Putamen (tissue), 1 donor: Measurements from ENCODE around the gene EBNA1BP2.
A peak's percentile ranks its signal among the peaks of the same experiment; 100 is the strongest.
"Not testable (repeated sequence)": the region's sequence is repeated elsewhere in the genome, so short reads cannot be mapped to it uniquely, and the experiment has no call there.

Source experiments
- DNase-seq: peaks from one replicate; pipeline ENCODE4 v3.0.0-alpha.2; 2016; ENCODE audit warnings: low spot score

EBNA1BP2 gene

DNA sequence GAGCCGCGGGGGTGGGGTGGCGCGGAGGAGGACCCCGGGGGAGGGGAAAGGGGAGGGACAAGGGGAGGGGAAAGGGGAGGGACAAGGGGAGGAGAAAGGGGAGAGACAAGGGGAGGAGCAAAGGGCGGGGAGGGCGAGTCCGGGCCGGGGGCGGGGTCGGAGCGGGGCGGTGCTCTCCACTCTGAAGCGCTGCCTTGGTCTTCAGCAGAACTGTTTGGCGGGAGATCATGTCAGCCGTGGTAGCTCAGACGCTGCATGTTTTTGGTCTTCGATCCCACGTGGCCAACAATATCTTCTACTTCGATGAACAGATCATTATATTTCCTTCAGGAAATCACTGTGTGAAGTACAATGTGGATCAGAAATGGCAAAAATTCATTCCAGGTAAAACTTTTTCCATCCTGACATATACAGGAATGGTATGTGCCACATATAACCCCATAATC is 460 bp upstream of the EBNA1BP2 start:
- peak; percentile 90 for DNase-seq

DNA sequence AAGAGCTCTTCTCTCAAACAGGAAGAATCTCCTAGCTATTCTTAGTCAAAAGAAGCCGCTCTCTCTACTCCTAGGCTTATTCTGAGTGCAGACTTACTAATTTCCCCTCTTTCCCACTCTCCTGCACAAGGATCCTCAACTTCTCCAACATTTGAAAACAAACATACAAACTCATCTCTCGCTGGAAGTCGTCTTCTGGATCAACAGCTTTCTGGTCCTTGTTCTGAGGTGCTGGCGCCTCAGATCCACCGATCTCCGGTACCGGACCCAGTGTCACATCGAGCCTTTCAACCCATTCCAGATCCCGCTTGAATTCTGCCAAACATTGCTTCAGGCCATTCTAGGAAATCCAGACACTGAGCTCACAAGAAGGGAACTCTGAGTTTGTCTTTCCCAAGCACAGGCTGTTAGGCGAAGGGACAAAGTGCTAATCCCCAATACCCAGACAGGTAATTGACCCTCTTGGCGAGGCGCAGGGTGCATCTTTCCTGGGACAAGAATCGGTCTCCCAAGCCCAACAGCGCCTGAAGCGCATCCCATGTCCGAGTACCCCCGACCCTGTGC is 696 bp downstream of the EBNA1BP2 start:
- no peak for DNase-seq

DNA sequence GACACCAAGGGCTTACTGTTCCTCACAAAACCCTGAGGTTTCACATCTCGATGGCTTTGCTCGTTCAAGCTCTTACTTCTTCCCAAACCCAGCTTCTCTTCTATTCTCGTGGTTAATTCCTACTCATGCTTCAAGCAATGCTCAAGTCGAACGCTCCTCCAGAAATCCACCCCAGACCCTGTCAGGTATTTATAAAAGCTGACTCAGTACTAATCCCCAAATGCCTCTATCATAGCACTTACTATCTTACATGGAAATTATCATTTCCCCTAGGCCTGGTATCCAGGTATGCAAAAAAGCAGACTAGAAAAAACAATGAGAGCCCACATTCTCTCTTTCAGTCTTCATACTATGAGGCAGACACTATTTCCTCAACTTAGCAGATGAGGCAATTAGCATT is 6.3 kb downstream of the EBNA1BP2 start:
- DNase-seq = no peak

GRCh38 chr1:43165162-43165561 is 6.9 kb downstream of the EBNA1BP2 start:
- no peak for DNase-seq

GRCh38 chr1:43156026-43156425 is 16.1 kb downstream of the EBNA1BP2 start:
- no peak for DNase-seq

DNA sequence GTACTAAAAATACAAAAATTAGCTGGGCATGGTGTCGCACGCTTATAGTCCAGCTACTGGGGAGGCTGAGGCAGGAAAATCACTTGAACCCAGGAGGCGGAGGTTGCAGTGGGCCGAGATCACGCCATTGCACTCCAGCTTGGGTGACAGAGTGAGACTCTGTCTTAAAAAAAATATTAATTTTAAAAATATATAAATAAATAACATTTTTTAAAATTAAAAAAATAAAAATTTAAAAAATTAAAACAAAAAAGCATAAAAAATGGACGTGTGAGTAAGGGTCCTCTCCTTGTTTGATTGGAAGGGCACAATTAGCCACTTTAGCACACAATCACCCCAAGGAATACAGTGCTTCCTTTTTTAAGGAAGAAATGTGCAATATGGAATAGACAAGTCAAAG is 18.6 kb downstream of the EBNA1BP2 start:
- DNase-seq = no peak

- no peak for DNase-seq
Observed at GRCh38 chr1:43152866-43153265, 19.2 kb downstream of the EBNA1BP2 start.

DNA sequence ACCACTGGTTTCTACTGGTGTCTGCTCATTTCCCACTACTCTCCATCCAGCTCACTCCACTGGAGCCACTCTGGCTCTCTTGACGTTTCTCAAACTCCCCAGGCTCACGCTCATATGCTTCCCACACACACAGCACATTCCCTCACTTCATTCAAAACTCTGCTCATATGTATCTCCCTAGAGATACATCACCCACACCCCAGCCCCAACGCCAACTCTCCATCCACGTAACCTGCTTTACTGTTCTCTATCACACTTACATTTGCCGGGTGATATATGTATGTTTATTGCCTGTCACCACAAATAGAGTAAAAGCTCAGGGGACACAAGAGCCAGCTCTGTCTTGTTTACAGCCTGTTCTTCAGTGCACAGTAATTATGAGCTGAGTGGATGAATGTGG is 22.2 kb downstream of the EBNA1BP2 start:
- DNase-seq = no peak

GRCh38 chr1:43147625-43148327 is 24.3 kb downstream of the EBNA1BP2 start:
- DNase-seq = no peak

DNA sequence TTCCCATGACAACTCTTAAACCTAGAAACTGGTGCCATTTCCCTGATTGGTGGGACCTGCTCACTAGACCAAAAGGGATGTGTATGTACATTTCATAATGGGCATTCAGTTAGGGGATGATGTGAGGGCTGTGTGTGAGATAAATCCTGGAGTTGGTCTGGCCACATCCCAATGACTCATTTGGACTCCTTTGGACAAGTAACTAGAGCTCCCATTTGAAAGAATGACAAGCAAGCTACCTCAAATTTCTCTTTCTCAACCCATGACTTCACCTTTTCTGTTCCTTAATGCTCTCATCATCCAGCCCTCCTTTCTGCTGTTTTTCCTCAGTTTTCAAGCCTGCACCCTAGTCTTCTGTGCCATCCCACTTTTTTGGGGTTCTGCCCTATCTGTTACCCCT is 27.9 kb downstream of the EBNA1BP2 start:
- no peak for DNase-seq

DNA sequence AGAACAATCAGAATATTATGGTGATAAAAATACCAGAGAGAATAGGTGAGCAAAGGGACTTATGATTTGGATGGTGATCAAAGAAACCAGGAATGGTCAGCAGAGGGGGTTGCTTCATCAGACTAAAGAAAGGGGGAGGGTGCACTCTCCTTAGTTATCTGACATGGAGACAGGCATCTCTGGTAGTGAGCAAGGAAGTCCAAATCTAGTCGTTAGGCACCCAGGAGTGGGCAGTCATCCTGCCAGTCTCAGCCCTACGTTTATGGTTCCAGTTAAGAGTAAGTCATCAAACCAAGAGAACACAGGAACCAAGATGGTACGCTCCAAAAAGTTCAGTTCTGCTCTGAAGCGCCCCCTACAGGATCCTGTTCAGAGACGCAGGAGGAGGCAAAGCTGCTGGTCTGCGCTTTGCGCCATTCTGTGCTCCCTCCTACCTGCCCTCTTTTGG is 28.6 kb downstream of the EBNA1BP2 start:
- DNase-seq = no peak

DNA sequence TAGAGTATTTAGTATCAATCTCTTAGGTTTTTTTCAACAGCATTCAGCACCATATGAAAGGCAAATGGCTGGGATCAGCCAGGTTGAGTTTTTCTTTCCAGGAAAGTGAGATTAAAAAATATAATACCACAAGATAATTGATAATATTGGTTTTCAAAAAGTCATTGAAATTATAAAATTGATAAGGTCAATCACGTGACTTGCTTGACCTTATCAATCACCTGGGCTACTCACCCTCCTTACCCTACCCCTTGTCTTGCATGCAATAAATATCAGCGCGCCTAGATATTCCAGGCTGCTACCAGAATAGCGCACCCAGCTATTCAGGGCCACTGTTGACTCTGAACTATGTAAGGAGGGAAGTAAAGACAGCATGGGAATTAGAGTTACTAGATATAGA is 31.5 kb downstream of the EBNA1BP2 start:
- no peak for DNase-seq

- no peak for DNase-seq
Observed at GRCh38 chr1:43140010-43140409, 32.1 kb downstream of the EBNA1BP2 start.

DNA sequence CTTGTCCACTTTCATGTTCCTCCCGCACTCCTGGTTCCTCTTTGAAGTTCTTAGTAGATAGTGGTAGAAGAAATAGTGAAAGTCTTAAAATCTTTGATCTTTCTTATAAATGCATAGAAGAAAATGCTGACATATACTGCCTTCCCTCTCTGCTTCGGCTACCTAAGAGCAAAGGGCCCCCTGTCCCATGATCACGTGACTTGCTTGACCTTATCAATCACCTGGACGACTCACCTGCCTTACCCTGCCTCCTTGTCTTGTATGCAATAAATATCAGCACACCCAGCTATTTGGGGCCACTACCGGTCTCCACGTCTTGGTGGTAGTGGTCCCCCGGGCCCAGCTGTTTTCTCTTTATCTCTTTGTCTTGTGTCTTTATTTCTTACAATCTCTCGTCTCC is 32.8 kb downstream of the EBNA1BP2 start:
- DNase-seq = not testable (repeated sequence)

GRCh38 chr1:43137445-43138052 is 34.5 kb downstream of the EBNA1BP2 start:
- peak; percentile 47 for DNase-seq

GRCh38 chr1:43135857-43136781 is 36.0 kb downstream of the EBNA1BP2 start:
- no peak for DNase-seq

GRCh38 chr1:43134640-43135039 is 37.5 kb downstream of the EBNA1BP2 start:
- no peak for DNase-seq

- no peak for DNase-seq
Observed at GRCh38 chr1:43134068-43134467, 38.0 kb downstream of the EBNA1BP2 start.

DNA sequence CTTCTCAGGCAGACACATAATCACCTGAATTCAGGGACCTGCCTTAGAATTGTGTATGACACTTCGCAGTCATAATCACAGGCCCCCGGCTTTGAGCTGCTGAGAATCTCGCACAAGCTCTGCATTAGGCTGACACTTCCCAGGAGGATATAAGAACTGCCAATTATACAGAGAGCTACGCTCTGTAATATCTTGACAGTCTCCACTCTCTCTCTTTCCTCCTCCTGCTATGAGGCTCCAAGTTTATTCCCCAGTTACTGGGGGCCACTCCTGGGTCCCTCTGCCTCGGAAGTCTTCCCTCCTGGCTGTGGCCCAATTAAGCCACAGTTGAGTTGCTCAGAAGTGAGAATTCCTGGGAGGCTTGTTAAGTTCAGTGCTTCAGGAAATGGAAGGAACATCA is 42.7 kb downstream of the EBNA1BP2 start:
- no peak for DNase-seq

DNA sequence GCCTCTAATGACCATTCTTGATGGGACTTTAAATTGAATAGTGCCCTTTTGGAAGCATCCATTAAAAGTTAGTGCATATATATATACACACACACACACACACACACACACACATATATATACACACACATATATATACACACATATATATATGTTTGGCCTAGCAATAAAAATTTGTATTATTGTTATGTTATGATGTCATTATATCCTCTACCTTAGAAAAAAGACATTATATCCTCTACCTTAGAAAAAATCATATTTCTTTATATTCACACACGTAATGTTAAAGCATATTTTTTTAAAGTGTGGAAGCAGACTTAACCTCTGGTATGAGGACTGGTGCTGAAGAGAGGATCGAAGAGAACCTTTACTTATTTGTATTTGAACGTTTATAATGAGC is 43.3 kb downstream of the EBNA1BP2 start:
- no peak for DNase-seq

GRCh38 chr1:43123031-43123430 is 49.1 kb downstream of the EBNA1BP2 start:
- no peak for DNase-seq

GRCh38 chr1:43121256-43121900 is 50.7 kb downstream of the EBNA1BP2 start:
- no peak for DNase-seq
